Stimulated activated CD4-positive, alpha-beta T cell treated with anti-CD3 and anti-CD28 coated beads, Interleukin-1b, Interleukin-23, amount 100 ng/mL, for 48 hours (primary cell): ENCODE measurements around the gene GHRHR.

Experiments used
- DNase-seq: peaks from one replicate; pipeline ENCODE4 v3.0.0-alpha.2; 2020

Gene GHRHR

DNA sequence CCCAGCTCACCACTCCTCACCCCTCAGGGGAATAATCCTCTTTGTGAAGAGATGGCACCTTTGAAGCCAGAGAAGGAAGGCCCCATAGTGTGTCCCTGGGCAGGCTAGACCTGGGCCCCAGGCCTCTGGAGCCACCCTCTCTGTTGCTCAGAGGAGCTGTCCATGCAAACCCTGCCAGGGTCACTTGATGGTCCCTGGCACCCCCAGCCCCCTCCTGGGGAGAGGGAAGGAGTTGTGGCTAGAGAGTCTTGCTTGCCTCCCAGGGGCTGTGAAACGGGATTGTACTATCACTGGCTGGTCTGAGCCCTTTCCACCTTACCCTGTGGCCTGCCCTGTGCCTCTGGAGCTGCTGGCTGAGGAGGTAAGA, 5.8 kb downstream of the GHRHR start:
- DNase-seq = no peak

DNA sequence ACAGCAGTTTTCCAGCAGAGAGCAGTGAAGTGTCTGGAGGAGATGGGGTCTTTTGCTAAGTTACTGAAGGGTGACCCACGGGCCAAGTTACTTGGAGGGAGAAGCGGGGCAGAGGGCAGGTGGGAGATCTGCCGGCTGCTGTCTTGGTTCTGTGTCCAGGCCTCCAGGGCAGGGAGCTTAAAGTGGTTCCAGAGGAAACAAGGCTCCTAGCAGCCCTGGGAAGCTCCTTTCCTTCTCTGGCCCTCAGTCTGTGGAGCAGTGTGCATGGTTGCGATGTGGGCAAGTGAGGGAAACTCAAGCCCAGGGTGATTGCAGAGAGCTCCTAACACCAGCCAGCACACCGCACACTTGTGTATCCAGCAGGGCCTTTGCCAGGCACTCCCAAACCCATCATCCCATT, 6.3 kb downstream of the GHRHR start:
- no peak for DNase-seq

DNA sequence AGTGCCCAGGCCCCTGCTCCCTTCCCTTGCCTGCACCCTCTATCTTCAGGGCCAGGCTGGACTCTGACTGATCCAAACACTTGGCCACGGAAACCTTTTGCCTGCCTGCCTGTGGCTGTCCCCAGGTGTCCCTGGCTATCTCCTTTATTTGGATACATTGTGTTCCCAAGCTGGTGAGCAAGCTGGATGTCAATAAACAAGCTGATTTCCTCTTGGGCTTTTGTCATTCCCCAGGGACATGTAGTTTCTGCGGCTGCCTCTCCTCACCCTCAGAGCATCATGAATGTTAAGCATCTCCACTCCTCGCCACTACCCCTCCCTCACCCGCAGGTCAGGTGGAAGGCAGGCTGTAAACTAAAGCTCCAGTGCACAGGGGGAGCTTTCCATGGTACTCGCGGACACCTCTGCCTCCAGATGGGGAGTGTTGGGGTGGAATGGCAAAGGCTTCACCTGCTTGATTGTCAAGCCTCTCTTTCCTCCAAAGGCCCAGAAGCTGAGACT, 6.9 kb downstream of the GHRHR start:
- DNase-seq = no peak

DNA sequence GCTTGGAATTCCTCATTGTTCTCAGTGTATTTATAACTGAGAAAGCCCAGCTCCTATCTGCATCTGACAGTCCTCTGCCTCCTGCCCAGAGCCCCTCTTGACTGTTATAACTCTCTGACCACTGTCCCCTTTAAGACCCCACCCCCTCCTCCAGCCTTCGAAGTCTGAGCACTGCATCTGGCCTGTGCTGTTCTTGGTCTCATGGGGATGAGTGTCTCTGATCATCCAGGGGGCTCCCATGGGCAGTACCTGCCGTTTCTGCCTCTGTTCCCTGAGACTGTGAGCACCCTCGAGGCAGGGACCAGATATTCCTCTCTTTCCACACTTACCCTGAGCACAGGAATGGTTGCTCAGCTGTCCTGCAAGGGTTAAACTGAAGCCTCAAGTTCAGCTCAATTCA, 7.7 kb downstream of the GHRHR start:
- DNase-seq = no peak

DNA sequence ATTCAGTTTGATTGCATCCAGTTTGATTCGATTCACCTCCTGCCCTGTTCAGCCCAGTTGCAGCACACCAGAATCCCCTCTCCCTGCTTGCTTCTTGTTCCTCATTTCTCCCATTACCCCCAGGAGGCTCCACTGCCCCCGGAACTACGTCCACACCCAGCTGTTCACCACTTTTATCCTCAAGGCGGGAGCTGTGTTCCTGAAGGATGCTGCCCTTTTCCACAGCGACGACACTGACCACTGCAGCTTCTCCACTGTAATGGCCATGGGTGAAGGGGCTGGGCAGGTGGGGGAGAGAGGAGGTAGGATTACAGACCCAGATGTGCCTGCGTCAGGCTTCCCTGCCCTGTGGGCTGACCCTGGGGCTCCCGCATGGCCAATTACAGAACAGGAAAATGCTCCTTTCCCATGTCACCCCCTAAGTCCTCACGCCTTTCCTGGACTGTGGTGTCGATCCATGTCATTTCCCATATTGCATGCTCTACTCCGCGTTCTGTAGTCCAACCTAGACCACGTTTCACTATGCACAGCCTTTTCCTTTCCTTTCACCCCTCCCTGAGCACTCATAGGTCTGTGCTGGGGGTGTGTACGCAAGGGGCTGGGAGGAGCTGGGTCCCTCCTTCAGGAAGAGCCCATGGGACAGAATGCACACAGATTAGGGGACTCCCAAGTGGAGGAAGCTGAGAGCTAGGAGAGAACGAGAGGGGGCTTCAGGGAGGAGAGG, 8.2 kb downstream of the GHRHR start:
- no peak for DNase-seq

DNA sequence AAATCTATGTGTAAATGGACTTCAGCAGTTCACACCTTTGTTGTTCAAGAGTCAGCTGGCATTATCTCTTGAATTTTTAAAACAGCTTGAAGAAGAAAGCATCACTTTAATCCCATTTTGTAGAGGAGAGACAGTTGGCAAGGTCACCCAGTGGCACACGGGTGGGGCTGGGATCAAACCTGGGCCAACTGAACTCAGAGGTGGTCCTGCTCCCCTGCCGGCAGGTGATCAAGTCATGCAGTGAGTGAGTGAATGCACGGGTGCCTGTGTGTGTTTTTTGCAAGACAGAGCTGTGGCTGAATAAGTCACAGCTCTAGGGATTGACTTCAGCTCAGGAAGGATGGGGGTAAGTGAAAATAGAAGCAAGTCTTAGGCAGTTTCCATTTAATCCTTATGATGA, 9.5 kb downstream of the GHRHR start:
- DNase-seq = no peak

DNA sequence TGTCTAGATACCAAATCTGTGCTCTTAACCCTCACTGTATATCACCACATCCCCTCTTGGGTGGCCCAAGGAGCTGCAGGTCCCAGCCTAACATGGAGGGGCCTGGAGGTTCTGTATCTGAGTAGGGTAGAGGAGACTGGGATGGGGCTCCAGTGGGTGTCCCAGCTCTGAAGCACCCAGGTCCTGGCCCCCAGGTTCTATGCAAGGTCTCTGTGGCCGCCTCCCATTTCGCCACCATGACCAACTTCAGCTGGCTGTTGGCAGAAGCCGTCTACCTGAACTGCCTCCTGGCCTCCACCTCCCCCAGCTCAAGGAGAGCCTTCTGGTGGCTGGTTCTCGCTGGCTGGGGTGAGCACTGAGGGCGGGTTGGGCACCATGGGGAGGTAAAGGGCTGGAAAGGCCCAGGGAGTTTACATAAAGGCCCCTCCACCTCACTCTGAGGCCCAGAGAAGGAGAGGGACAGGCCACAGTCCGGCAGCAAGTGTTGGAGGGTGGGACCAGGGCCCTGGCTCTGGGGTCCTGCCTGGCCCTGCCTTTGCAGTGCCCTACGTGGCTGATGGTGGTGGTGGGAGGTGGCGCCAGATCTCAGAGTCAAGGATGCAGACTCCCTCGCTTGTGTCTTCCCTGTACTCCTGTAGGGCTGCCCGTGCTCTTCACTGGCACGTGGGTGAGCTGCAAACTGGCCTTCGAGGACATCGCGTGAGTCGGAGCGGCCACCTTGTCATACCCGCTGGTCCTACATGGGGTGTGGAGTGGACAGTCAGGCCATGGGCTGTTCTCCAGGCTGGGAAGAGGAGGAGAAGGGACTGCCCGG, 10.2 kb downstream of the GHRHR start:
- DNase-seq = no peak

DNA sequence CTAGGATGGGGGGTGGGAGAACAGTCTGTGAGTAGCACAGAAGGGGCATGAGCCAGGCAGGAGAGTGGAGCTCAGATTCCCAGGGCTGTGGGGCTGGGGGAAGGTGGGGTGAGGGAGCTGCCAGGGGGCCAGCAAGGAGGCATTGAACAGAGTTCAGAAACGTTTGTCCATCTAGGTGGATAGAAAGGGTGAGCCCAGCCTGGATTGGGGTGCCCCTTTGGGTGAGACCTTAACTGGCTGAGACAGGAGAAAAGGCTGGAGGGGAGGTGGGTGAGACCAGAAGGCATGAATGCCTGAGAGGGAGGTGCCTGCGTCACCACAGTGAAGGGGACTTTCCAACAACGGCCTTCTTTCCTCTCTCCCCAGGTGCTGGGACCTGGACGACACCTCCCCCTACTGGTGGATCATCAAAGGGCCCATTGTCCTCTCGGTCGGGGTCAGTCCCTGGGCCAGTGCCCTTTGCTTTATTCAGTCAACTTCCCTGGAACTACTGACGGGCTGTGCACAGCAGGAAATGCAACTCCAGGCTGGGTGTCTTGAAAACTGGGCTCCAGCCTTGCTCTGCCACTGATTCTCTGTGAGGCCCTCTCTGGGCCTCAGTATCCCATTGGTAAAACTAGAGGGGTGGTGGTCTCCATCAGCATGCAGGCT, 11.0 kb downstream of the GHRHR start:
- peak; percentile 55 for DNase-seq

DNA sequence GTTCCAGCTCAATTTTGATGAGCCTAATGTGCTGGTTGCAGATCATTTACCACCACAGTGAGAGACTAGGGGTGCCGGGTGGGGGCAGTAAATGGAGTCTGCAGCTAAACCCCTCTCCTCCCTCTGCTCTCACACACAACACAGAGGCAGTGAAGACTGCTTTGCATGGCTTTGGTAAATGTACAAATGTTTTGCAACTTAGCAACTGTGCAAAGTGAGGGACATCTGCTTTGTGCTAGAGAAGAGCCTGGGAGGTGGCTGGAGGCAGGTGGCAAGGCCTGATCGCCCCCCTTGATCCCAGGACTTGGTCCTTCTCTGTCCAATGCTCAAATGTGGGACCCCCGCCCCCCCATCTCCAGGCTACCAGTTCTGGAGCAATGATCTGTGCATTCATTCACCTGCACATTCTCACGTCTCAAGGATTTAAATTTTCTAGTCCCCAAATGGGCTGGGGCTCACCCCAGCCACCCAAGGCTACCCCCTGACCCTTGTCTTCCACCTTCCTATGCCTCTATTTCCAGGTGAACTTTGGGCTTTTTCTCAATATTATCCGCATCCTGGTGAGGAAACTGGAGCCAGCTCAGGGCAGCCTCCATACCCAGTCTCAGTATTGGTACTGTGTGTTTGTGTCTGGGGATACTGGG, 11.6 kb downstream of the GHRHR start:
- DNase-seq = no peak

DNA sequence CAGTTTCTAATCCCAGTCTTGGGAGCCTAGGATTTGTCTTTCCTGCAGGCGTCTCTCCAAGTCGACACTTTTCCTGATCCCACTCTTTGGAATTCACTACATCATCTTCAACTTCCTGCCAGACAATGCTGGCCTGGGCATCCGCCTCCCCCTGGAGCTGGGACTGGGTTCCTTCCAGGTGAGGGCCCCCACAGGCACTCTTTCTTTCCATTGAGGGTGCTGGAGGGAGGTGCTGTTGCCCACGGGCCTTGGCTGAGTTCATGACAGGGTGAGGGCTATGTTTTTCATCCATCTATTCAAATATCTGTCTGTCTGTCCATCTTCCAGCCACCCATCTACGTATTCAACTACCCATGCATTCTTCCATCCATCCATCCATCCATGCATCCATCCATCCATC, 12.6 kb downstream of the GHRHR start:
- no peak for DNase-seq

DNA sequence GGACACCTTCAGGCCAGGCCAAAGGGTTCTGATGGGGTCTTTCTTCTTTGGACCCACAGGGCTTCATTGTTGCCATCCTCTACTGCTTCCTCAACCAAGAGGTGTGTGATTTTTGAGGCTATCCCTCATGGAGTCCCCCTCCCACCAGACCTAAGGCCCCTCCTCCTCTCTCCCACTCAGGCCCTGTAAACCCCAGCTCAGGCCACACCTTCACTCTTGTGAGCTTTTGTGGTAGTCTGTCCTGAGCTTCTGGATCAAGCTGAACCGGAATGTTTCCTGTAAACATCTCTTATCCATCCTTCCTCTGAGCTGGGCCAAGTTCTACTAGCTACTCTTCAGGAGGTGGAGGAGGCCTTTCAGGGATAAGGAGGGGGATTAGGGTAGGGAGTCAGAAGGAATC, 13.5 kb downstream of the GHRHR start:
- DNase-seq = no peak

DNA sequence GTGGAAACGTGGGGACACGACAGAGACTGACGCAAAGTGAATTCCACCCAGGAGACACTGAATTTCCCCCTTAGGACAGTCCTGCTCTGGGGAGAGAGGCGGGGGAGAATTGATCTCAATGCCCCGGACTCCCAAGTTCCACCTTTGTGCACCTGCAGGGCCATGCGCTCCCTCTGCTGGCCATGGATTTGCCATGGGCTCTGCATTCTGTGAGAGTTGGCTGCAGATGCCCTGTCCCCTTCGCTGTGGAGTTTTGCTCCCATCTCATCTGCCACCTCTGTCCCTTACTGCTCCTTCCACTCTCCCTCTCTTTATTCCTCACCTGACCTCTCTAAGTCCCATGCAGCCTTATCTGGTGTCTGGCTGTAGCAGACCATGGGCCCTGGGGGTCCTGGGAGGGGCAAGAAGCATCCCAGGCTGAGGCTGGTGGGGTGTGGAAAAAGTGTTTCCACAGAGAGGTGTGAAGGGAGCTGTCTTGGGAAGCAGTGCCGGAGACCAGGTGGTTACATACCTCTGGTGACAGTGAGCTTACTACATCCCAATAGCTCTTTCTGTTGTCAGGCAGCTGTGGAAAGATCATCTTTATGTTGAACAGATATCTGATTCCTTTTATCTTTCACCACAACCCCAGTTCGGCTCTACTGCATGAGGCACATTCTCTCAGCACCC, 14.3 kb downstream of the GHRHR start:
- DNase-seq = no peak

DNA sequence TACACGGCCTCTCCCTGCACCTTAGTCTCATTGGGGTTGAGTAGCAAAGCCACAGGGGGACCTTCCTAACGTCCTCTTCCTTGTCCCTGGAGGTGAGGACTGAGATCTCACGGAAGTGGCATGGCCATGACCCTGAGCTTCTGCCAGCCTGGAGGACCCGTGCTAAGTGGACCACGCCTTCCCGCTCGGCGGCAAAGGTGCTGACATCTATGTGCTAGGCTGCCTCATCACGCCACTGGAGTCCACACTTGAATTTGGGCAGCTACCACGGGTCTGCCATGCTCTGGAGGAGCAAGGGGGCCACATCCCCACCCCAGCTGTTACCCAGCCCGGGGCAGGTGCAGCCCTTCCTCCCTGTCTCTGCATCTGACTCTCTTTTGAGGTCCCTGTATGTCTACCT, 15.3 kb downstream of the GHRHR start:
- no peak for DNase-seq

DNA sequence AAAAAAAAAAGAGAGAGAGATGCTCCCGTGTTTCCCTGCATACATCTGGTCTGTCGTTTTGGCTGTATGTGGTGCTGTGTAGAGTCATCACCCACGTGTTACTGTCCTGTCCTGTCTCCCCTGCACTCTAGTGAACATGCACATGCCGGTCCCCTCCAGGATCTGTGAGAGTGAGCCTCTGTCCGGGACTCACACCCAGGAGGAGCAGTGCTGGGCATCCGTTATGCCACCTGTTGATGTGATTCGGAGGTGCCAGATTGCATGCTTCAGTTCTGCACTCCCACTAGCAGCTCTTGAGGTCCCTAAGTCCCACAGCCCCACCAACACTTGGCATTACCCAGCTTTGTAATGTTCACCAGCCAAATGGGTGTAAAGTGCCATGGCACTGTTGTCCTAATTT, 16.4 kb downstream of the GHRHR start:
- no peak for DNase-seq

DNA sequence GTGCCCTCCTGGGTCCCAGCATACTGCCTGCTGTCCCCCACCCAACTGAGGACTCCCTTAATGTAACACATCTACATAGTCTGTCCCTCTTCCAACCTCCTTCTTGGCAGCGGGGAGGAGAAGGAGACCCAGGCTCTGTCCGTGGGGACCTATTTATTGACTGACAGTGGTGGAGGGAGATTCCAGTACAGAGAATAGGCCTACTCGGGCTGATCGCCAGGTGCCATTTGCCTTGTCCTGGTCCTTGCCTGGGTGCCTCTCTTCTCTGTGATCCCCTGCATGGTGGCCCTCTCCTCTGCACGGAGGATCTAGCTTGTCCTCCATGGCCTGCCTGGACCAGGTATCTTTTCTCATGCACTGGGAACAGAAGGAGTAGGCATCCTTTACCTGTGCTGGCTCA, 17.0 kb downstream of the GHRHR start:
- no peak for DNase-seq

DNA sequence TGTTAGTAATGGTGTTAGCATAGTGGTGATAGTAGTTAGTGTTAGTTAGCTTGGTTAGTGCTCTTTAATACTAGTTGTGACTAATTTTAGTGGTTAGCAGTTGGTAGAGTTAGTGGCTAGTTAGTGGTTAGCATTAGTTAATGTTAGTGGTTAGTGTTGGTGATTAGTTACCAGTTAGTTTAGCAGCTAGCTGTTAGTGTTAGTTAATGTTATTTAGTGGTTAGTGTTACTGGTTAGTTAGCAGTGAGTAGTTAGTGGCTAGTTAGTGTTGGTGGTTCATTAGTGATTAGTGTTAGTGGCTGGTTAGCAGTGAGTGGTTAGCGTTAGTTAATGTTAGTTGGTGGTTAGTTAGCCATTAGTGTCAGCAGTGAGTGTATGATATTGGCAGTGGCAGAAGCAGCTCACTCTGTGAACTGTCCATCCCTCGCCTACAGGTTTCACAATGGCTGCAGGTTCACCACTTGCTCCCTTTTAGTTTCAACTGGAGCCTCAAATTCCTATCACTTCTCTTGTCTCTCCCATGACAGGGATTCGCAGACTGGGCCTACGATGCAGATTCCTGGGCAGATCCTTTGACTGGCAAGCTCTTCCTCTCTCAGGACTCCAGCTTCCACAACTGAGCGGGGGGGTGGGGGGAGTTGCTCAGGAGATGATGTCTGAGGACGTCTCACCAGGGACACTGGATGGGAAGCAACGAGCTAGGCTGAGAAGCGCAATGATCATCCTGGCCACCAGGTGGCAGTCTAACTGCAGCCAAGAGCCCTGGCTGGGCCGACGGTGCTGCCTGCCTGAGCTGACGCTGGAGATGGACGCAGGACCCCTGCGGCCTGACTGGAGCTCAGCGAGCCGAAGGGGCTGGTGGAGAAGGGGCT, 19.5 kb downstream of the GHRHR start:
- peak; percentile 75 for DNase-seq

DNA sequence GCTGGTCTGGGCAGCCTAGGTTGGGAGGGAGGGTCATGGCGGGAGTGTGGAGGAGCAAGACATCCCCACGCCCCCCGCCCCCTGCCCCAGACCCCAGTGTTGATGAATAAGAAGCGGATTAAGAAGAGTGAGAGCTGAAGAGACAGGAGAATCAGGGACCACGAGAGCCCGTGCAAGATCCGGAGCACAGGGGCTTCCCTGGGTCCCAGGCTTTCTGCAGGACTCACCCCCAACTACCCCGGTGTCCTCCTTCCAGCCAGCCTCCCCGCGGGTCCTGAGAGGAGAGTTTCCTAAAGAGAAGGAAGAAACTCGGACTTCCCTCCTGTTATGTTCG, 20.1 kb downstream of the GHRHR start:
- no peak for DNase-seq

DNA sequence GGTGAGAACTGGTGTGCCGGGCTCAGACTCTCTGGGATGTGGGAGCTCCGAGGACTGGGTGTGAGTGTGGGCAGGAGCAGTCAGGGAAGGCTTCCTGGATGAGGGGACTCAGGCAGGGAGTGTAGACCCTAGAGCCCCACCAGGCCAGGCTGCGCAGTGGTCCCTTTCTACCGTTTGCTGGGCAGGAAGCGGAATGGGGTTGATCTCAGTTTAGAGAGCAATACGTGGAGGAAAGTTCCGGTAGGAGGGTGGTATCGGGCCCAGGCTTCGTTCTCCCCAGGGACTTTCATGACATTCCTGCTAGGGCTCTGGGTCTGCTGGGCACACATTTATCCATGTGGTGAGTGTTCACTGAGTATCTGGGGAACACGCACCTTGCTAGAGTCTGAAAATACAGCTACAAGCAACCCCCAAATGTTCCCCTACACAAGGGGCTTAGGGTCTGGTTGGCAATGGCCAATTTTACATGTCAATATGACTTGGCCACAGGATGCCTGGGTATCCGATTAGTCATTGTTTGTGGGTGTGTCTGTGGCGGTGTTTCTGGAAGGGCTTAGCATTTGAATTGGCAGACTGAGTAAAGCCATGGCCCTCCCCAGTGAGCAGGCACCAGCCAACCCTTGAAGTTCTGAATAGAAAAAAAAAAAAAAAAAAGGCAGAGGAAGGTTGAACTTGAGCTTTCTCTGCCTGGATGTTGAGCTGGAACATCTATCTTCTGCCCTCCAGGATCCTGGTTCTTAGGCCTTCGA, 20.8 kb downstream of the GHRHR start:
- DNase-seq = no peak

DNA sequence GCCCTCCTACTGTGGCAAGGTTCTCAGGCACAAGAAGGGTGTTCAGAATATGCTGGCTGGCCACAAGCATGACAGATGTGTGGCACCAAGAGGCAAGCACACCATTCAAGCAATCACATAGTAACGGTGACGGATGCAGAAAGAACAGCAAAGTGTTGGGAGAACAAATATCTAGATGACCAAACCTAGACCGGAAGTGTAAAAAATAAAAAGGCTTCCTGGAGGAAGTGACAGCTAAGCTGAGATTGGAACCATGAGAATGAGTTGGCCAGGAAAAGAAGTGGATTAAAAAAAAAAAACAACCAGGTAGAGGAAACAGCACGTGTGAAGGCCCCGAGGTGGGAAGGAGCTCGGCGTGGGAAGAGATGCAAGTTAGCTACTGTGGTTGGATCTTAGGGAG, 22.0 kb downstream of the GHRHR start:
- DNase-seq = no peak

DNA sequence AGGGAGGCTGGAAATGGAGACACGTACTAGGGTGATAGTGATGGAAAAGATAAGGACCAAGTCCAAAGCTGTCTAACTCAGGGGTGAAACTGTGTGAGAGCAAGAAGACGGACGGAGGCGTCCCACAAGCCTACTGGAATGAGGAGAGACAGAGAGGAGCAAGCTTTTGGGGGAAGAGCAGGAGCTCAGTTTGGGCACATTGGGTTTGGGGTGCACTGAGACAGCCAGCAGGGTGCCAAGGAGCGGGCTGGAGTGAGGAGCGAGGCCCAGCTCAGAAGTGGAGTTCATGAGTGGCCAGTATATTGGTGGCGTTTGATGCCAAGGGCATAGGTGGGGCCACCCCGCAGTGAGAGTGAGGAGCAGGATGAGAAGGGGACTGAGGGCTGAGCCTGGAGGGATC, 22.6 kb downstream of the GHRHR start:
- DNase-seq = no peak

DNA sequence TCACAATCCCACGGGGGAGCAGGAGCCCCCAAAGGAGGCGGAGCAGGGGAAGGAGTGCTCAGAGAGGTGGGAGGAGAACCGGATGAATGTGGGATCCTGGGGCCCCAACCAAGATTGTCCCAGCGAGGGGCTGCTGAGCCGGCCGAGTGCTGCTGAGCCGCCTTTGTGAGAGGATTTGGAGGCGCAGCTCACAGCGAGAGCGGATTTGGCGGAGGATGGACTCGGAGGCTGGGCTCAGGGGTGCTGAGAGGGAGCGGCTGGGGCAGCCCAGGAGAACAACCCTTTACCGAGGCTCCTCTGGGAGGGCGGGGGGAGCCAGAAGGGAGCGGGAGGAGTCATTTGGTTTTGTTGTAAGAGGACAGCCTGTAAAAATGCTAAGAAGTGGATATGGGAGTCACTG, 23.0 kb downstream of the GHRHR start:
- DNase-seq = no peak
